Caco-2 (cell line): ENCODE measurements around the gene RUFY3. TPM values are rescaled to one million over a fixed set of nuclear protein-coding genes. Genes with fewer than 3 reads are reported as not detected.

Experiments used
- BruUV-seq: library from RNA; stranded (reverse); fragments of 400-500 nt; replicated peaks from 2 replicates; lab custom pipeline; 2021; lab: Mats Ljungman, UMichigan
- CTCF ChIA-PET: fragments of 300-600 bp; sonication (Branson Sonifier 250); formaldehyde crosslinking; loops from one replicate; lab custom pipeline; 2022; ENCODE audit warnings: antibody characterized with exemption; lab: Charles Lee
- POLR2A ChIA-PET: fragments of 300-600 bp; sonication (Branson Sonifier 250); formaldehyde crosslinking; loops from one replicate; lab custom pipeline; 2022; ENCODE audit warnings: antibody characterized with exemption; lab: Charles Lee
- DNase-seq, 2 experiments: peaks; one replicate each; pipeline versions ENCODE4 v3.0.0 to v3.0.0-alpha.2; 2020 to 2022
- H3K27me3 ChIP-seq: replicated peaks from 2 replicates; pipeline ENCODE4 v1.6.0; 2011; ENCODE audit warnings: low read length; ENCODE audit not compliant: control insufficient read depth, insufficient read depth
- H3K36me3 ChIP-seq: 2 replicates; pipeline ENCODE4 v1.5.1; 2011; ENCODE audit warnings: low read length; ENCODE audit not compliant: control insufficient read depth, insufficient read depth
- H3K4me1 ChIP-seq: fragments of 250-450 bp; sonication (Bioruptor Pico); 2 replicates; pipeline ENCODE4 v1.5.1; 2020; ENCODE audit warnings: mild to moderate bottlenecking
- H3K4me3 ChIP-seq: 2 replicates; pipeline ENCODE4 v1.5.1; 2011; ENCODE audit warnings: low read depth, mild to moderate bottlenecking, control low read depth, low read length
- H3K9me3 ChIP-seq: fragments of 250-450 bp; sonication (Bioruptor Pico); 2 replicates; pipeline ENCODE4 v1.5.1; 2020; ENCODE audit warnings: mild to moderate bottlenecking, moderate library complexity
- H3K27ac Mint-ChIP-seq: one replicate; pipeline ENCODE4 v1.8.0; 2022; ENCODE audit warnings: mixed read lengths; ENCODE audit not compliant: unreplicated experiment
- H3K27me3 Mint-ChIP-seq: one replicate; pipeline ENCODE4 v1.8.0; 2022; ENCODE audit warnings: mixed read lengths; ENCODE audit not compliant: insufficient read depth, unreplicated experiment
- H3K36me3 Mint-ChIP-seq: one replicate; pipeline ENCODE4 v1.8.0; 2022; ENCODE audit warnings: mild to moderate bottlenecking, mixed read lengths; ENCODE audit not compliant: insufficient read depth, unreplicated experiment
- H3K4me1 Mint-ChIP-seq: one replicate; pipeline ENCODE4 v1.8.0; 2022; ENCODE audit warnings: low read depth, mixed read lengths; ENCODE audit not compliant: unreplicated experiment
- H3K4me3 Mint-ChIP-seq: one replicate; pipeline ENCODE4 v1.8.0; 2022; ENCODE audit warnings: mild to moderate bottlenecking, moderate library complexity, mixed read lengths; ENCODE audit not compliant: unreplicated experiment
- H3K9me3 Mint-ChIP-seq: one replicate; pipeline ENCODE4 v1.8.0; 2022; ENCODE audit warnings: mixed read lengths; ENCODE audit not compliant: unreplicated experiment
- intact Hi-C: fragments of 100-400 bp; cut with micrococcal nuclease; formaldehyde crosslinking; loops from one replicate; pipeline ENCODE4 v1.10.0; 2022; ENCODE audit not compliant: unreplicated experiment
- total RNA-seq: library from RNA; stranded (reverse); gene quantifications from 2 replicates; pipeline ENCODE4 v1.2.3, GENCODE V29; 2022
- TF ChIP-seq, protein P1 (sequence below), 2 experiments: fragments of 200-600 bp in 1 of 2; IDR thresholded peaks; 1 replicate in 1 of 2; 2 replicates in 1 of 2; pipeline versions ENCODE4 v1.5.1 to v1.8.0; 2011 to 2022; ENCODE audit warnings: antibody characterized with exemption in 1 of 2, control low read depth in 1 of 2, inconsistent platforms in 1 of 2, low read depth in 1 of 2, low read length in 1 of 2, mild to moderate bottlenecking in 1 of 2, moderate library complexity in 1 of 2; ENCODE audit not compliant: insufficient read depth in 1 of 2, severe bottlenecking in 1 of 2, unreplicated experiment in 1 of 2

RUFY3 gene
- total RNA-seq, 1 experiment from 2014 or later: 36.6 TPM

DNA sequence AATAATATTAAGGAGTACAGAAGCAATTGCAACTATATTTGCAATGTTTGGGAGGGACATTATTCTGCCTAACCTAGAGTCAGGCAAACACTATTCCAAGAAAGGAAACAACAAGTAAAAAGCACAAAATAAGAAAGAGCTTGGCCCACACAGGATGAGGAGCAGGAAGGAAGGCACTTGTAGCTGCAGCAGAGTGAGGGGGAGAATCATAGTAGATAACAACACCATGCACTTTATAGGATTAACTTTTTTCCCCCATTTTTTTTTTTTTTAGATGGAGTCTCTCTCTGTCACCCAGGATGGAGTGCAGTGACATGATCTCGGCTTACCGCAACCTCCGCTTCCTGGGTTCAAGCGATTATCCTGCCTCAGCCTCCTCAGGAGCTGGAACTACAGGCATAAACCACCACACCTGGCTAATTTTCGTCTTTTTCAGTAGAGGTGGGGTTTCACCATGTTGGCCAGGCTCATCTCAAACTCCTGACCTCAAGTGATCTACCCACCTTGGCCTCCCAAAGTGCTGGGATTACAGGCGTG is 45.1 kb upstream of the RUFY3 start:
- intact Hi-C loops: no loop called here
- no peaks in the 10 kb centered on the region for H3K9me3 Mint-ChIP-seq
- Histone ChIP-seq H3K27me3 (no peaks in the 10 kb centered on the region), H3K36me3 (no peaks in the 10 kb centered on the region), H3K9me3 (no peaks in the 10 kb centered on the region), H3K4me3 (no peak overlapping the region), H3K4me1 (no peaks in the 10 kb centered on the region)
- no peak for DNase-seq
- CTCF ChIA-PET: no interaction called here
- TF ChIP-seq, protein P1, sequence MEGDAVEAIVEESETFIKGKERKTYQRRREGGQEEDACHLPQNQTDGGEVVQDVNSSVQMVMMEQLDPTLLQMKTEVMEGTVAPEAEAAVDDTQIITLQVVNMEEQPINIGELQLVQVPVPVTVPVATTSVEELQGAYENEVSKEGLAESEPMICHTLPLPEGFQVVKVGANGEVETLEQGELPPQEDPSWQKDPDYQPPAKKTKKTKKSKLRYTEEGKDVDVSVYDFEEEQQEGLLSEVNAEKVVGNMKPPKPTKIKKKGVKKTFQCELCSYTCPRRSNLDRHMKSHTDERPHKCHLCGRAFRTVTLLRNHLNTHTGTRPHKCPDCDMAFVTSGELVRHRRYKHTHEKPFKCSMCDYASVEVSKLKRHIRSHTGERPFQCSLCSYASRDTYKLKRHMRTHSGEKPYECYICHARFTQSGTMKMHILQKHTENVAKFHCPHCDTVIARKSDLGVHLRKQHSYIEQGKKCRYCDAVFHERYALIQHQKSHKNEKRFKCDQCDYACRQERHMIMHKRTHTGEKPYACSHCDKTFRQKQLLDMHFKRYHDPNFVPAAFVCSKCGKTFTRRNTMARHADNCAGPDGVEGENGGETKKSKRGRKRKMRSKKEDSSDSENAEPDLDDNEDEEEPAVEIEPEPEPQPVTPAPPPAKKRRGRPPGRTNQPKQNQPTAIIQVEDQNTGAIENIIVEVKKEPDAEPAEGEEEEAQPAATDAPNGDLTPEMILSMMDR (IDR thresholded peaks at IDR 0.05; ENCODE audit: insufficient read depth in 1 of 2, low read depth in 1 of 2, low read length in 1 of 2, severe bottlenecking in 1 of 2, unreplicated experiment in 1 of 2): no peak
- no peaks in the 10 kb centered on the region for H3K36me3 Mint-ChIP-seq
- H3K4me1 Mint-ChIP-seq: no peaks in the 10 kb centered on the region
- no peak overlapping the region for H3K4me3 Mint-ChIP-seq
- POLR2A ChIA-PET: no interaction called here
- no peak overlapping the region for H3K27ac Mint-ChIP-seq
- peaks cover 6% of the 10 kb centered on the region for H3K27me3 Mint-ChIP-seq
- no TSS peak for BruUV-seq

DNA sequence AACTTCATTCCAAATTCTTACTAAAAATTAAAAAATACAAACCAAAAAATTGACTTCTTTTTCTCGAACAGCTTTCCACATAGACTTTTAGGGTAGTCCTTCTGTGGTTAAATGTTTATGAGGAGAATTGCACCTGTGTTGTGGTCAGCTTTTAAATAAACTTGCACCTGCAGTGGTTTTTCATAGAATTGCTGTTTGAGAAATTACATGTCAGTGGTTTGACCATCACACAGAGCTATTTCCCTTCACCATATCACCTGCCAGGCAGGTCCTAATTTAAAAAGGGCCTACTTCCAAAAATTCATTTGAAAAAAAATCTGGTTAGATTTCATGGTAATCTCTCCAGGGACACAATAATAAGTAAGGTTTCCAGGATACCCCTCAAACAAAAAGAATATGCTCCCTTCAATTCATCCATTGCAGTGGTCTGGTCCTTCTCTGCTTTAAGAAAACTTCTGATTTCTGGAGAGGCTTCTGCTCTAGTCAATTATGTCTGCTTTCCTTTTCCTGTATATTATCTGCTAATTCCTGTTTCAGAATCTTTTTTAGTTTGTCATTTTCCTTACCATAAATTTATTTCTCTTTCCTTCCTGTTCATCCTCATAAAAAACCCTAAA is 43.3 kb upstream of the RUFY3 start:
- Histone ChIP-seq H3K27me3 (no peaks in the 10 kb centered on the region), H3K4me1 (no peaks in the 10 kb centered on the region), H3K36me3 (no peaks in the 10 kb centered on the region), H3K9me3 (no peaks in the 10 kb centered on the region), H3K4me3 (no peak overlapping the region)
- no peak for DNase-seq
- H3K27ac Mint-ChIP-seq: no peak overlapping the region
- H3K27me3 Mint-ChIP-seq: peaks cover 6% of the 10 kb centered on the region
- TF ChIP-seq, protein P1 (IDR thresholded peaks at IDR 0.05; ENCODE audit: insufficient read depth in 1 of 2, low read depth in 1 of 2, low read length in 1 of 2, severe bottlenecking in 1 of 2, unreplicated experiment in 1 of 2): no peak
- no peak overlapping the region for H3K4me3 Mint-ChIP-seq
- CTCF ChIA-PET: no interaction called here
- POLR2A ChIA-PET: no interaction called here
- intact Hi-C loops: no loop called here
- H3K4me1 Mint-ChIP-seq: no peaks in the 10 kb centered on the region
- H3K9me3 Mint-ChIP-seq: no peaks in the 10 kb centered on the region
- no TSS peak for BruUV-seq
- H3K36me3 Mint-ChIP-seq: no peaks in the 10 kb centered on the region

DNA sequence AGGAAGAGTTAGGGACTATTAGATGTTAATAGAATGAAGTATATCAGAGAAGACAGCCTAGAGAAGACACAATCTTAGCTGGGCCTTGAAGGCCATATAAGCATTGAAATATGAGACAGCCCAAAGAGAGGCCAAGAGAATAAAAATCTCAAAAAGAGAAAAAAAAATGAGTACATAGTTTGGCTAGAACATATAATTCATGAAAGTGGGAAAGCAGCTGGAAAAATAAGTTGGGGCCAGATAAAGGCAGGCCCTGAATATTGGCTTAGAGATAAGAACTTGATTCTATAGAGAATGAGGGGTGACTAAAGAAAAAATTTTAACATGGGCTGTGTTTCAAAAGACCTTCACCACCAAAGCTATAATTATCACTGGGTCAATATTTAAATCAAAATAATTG is 40.8 kb upstream of the RUFY3 start:
- no peaks in the 10 kb centered on the region for H3K9me3 Mint-ChIP-seq
- no peak for DNase-seq
- BruUV-seq: no TSS peak
- H3K4me1 Mint-ChIP-seq: no peaks in the 10 kb centered on the region
- no peaks in the 10 kb centered on the region for H3K9me3 ChIP-seq
- no peaks in the 10 kb centered on the region for H3K36me3 ChIP-seq
- POLR2A ChIA-PET: no interaction called here
- CTCF ChIA-PET: no interaction called here
- no peaks in the 10 kb centered on the region for H3K4me1 ChIP-seq
- H3K27ac Mint-ChIP-seq: no peak overlapping the region
- H3K4me3 Mint-ChIP-seq: no peak overlapping the region
- no peaks in the 10 kb centered on the region for H3K27me3 ChIP-seq
- TF ChIP-seq, protein P1 (IDR thresholded peaks at IDR 0.05; ENCODE audit: insufficient read depth in 1 of 2, low read depth in 1 of 2, low read length in 1 of 2, severe bottlenecking in 1 of 2, unreplicated experiment in 1 of 2): no peak
- no peaks in the 10 kb centered on the region for H3K36me3 Mint-ChIP-seq
- peaks cover 4% of the 10 kb centered on the region for H3K27me3 Mint-ChIP-seq
- no peak overlapping the region for H3K4me3 ChIP-seq
- intact Hi-C loops: no loop called here
